ENCODE data around the gene C1QTNF2.
"Not testable (repeated sequence)": the region's sequence is repeated elsewhere in the genome, so short reads cannot be mapped to it uniquely, and the experiment has no call there.

C1QTNF2 gene

GRCh38 chr5:160342413-160342941 is 27.9 kb downstream of the C1QTNF2 start:
- DNase-seq = no peak

DNA sequence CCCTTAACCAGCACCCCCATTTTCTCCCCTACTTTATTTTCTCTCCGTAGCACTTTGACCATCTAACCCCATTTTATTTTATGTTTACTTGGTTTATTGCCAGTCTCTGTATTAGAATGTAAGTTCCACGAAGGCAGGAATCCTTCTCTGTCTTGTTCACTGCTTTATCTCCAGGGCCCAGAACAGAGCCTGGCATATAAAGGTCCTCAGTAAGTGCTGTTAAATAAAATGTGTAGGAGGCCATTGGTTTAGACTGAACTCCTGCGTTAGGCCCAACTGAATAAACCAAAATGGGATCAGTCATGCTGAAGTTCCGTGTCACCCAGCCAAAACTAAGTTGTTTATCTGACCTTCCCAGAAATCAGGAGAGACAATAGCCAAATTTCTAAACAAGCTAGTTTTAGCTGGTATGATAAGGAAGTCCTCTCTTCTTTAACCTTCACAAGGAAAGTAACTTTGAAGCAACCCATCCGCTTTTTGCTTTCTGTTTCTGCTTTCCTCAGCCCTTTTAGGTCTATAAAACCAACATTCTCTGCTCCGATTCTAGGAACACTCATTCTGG is 29.0 kb downstream of the C1QTNF2 start:
- no peak for DNase-seq

GRCh38 chr5:160340513-160340912 is 29.9 kb downstream of the C1QTNF2 start:
- not testable (repeated sequence) for DNase-seq

DNA sequence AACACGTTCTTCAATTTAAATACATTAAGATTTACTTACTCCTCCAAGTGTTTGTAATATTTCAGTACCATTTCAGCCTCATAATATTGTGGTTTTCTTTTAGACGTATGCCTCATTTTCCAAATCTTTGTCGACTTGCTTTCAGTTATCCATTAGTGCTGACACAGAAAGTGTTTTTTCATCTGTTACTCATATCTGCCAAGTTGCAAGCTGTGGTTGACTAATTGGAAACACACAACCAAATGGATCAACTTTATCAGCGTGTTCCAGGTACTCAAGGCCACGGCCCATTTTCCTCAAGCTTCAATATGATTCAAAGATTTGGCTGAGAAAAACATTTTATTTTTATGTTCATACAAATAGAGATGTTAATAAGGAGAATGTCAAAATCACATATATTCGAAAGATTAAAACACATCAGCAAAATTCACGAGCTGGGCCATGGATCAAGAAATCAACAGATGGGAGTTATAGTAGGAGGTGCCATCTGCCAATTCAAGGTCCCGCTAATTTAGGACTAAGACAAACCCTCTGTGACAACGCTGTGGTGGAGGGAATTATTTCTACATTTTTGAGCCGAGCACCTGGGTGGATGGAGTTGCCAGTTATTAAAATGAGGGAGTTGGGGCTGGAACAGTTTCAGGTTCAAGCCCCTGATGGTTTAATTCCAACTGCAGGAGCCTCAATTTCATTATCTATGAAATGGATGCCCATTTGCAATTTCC is 30.9 kb downstream of the C1QTNF2 start:
- no peak for DNase-seq

DNA sequence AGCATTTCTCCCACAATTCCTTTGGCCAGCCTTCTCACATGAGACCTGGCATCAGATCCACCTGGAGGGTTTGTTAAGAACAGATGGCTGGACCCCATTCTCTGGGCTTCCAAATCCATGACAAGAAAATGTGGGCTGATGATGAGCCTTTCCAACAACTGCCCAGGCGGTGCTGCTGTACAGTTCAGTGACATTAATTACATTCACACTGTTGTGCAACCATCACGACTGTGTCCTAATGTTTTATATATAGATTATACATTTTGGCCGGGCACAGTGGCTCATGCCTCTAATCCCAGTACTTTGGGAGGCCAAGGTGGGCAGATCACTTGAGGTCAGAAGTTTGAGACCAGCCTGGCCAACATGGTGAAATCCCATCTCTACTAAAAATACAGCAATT is 35.7 kb downstream of the C1QTNF2 start:
- DNase-seq = not testable (repeated sequence)

- DNase-seq = no peak
These were observed 36.7 kb downstream of the C1QTNF2 start for GRCh38 chr5:160333721-160334120.

DNA sequence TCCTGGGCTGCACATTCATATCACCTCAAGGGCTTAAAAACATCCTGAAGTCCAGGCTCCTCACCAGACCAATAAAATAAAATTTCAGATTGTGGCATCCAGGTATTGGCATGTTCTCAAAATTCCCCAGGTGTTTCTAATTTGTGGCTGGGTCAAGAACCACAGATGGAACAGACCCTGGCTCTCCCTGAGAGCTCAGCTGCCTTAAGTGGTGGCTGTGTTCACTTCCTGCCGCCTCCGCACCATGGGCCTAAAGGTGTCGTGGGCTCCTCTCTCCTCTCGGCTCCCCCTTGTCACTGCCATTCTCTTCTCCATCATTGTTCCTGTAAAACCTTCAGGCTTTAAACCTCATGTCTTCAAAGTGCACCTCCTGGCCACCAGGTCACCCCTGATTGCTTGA is 40.2 kb downstream of the C1QTNF2 start:
- no peak for DNase-seq

DNA sequence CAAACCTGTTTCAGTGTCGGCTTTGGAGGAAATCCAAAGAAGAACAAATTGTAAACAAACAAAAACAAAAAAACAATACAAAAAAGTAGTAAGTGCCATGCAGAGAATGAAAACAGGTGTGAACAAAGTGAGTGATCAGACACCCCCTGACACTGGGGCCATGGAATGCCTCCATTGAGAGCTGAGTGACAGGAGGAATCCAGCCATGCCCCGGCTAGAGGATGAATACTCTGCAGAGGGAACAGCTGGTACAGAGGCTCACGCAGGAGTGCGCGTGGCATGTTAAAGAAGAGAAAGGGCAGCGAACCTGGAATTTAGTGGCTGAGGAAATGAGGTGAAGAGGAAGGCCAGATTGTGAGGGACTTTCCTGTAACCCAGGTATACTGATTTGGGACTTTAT is 42.6 kb downstream of the C1QTNF2 start:
- no peak for DNase-seq

DNA sequence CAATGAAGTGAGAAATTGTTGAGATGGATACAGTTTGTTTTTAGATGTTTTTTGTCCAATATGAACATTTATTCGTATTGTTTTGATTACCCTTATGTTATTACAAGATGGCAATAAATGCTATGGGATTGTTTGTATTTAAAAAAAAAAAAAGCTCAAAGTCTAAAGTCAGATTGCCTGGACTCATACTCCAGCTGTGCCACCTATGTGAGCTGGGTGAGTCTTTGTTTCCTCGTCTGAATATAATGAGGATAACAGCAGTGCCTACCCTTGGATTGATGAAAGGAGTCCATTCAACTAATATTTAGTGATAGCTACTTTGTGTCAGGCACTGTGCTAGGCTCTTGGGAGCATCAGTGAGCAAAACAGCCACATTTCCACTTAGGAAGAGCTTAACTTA is 43.4 kb downstream of the C1QTNF2 start:
- DNase-seq = no peak

DNA sequence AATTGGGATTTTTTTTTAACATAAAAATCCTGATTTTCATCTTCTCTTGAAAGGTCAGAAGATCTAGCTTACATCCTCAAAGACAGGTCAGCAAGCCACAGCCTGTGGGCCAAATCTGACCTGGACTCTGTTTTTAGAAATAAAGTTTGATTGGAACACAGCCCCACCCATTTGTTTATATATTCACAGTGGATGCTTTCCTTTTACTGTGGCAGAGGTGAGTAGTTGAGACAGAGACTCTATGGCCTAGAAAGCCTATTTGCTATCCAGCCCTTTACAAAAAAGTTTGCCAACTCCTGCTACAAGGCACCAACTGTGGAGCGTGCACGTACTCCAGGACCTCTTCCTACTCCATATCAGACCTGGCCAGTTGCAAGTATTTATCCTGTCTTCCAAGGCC is 44.7 kb downstream of the C1QTNF2 start:
- DNase-seq = no peak

DNA sequence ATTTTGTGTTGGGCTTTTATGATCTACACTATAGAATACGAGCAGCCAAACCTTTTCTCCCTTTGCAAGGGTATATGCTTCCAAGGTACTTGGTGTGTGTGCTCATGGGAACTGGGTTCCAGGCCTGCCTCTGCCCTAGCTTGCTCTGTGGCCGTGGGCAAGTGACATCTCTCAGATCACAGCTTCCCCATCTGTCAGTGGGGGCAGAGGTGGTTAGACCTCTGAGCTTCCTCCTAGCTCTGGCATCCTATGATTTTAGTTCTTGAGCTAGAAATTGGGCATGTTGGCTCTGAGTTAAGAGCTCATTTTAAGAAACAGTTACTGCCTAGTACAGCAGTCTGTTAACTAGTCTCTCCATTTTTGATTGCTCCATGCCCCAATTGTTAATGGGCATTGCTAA is 45.5 kb downstream of the C1QTNF2 start:
- DNase-seq = no peak

DNA sequence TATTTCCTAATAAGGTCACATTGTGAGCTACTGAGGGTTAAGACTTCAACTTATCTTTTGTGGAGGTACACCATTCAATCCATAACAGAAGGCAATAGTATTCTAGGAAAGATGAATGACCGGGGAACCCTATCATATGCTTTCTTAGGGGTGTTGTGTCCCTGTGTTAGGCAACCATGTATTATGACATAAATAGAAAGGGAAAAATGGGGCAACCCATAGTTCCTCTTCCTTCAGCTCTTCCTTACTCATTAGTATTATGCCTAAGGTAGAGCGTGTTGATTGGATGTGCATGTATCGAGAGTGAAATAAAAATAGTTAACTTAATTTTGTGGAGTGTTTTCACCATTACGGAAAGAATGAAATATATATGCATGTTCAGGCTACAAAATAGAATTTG is 52.0 kb downstream of the C1QTNF2 start:
- no peak for DNase-seq

DNA sequence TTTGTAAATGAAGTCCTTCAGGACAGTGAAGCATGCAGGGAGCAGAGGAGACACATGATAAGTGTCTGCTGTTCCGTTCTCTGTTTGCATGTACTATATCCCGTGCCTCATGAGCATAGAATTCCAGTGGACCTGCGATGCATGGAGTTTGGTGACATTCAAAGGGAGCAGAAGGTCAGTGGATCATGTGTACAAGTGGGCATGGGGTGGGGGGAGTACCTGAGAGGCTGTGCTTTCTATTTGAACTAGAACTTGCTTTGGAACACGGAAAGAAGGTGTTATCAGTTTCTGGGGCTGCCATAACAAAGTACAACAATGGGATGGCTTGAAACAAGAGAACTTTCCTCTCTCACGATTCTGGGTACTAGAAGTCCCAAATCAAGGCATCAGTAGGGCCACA is 53.0 kb downstream of the C1QTNF2 start:
- DNase-seq = no peak

DNA sequence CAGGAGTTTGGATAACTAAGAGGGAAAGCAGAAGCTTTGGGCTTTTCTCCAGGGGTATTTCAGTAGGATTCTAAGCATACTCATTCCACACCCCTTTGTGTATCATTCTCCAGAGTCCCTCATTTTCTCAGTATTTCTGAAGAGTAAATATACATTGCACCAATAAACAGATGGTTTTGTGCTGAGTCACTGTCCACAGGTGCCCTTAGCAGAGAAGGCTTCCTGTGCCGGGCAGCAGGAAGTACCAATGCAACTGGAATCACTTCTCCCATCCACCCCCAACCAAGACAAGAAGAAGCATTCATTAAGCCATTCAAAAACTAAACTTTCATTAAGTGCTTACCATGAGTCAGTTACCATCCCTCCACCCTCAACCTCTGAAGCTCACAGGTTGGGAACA is 54.5 kb downstream of the C1QTNF2 start:
- DNase-seq = no peak

DNA sequence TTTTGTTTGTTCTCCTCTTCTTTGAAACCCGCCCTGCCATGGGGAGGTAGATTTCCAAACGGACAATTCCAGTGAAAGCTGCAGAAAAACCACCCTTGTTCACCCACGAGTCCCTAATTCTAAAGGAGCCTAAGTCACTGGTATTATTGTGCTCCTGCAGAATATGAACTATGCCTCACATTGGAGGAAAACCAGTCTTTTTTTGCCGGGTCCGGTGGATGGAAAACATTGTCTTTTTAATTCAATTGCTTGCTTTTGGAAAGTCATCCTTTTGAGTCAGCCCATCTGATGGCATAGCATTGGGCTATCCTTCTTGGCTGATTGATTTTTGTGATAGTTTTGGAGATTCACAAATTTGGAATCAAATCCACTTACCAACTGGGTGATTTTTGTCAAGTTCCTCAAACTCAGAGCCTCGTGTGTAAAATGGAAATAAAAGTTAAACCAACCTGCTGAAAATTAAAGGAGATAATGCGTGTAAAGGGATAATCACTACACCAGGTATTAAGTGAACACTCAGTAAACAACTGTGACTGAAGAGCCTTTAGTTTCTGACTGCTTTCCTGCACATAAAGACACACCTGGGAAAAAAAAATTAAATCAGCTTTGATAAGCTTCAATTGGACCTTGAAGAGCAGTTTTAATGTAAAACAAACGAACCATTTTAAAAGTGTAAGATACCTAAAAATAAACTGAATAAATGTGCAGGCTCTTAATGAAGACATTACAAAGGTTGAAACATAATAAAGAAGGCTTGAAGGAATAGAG is 57.3 kb downstream of the C1QTNF2 start:
- DNase-seq = peak in 1 of 51 donors; percentile 26

- peak in 36 of 51 donors; percentile 10 to 62 (median 33) for DNase-seq
These were observed 58.1 kb downstream of the C1QTNF2 start, which contains the start of gene CCNJL for GRCh38 chr5:160312134-160312959. CCNJL (minus strand) TSS chr5:160312564; CDS start chr5:160311923, 641 bp downstream.

- peak in 1 of 51 donors; percentile 3 for DNase-seq
These were observed 58.8 kb downstream of the C1QTNF2 start for GRCh38 chr5:160311491-160312133.

- DNase-seq = no peak
These were observed 59.7 kb downstream of the C1QTNF2 start for GRCh38 chr5:160310552-160311295.

GRCh38 chr5:160310140-160310539 is 60.3 kb downstream of the C1QTNF2 start:
- no peak for DNase-seq

DNA sequence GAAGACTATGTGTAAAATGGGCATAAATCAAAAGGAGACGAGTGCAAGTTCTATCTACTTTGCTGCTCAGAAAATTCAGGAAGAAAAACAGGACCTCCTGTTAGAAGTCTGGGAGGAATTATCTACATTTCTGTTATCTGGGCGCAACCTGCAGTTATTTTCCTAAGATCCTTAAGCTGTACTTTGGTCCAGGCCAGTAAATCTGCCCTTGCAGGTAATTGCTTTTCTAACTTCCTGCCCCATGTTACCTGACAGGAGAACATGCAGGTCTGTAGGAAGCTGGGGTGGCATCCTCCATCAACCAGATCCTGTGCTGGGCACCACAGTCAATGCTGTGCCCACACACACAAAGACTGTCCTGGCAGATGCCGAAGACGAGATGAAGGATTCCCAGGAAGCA is 63.7 kb downstream of the C1QTNF2 start:
- DNase-seq = no peak
